ACC112 (cell line): ENCODE results near the gene PCED1A.
"Not testable (repeated sequence)": the region's sequence is repeated elsewhere in the genome, so short reads cannot be mapped to it uniquely, and the experiment has no call there.

Source experiments
- H2AFZ ChIP-seq: fragments of 200-600 bp; sonication (generic); one replicate; pipeline ENCODE4 v1.6.0; 2017; ENCODE audit warnings: antibody characterized with exemption, low read length; ENCODE audit not compliant: unreplicated experiment
- H3K27ac ChIP-seq: fragments of 200-600 bp; sonication (generic); 2 replicates; pipeline ENCODE4 v1.5.1; 2014; ENCODE audit warnings: low read depth, mild to moderate bottlenecking, antibody characterized with exemption, low read length, moderate library complexity
- H3K27me3 ChIP-seq: fragments of 200-600 bp; sonication (generic); 2 replicates; pipeline ENCODE4 v1.6.1; 2014; ENCODE audit warnings: mild to moderate bottlenecking, antibody characterized with exemption, low read length, moderate library complexity, mixed read lengths; ENCODE audit not compliant: insufficient read depth
- H3K36me3 ChIP-seq: fragments of 200-600 bp; sonication (generic); 2 replicates; pipeline ENCODE4 v1.6.1; 2016; ENCODE audit warnings: mild to moderate bottlenecking, antibody characterized with exemption, low read length, moderate library complexity, mixed read lengths; ENCODE audit not compliant: insufficient read depth
- H3K4me1 ChIP-seq: fragments of 200-600 bp; sonication (generic); one replicate; pipeline ENCODE4 v1.6.1; 2016; ENCODE audit warnings: low read length, mixed read lengths; ENCODE audit not compliant: insufficient read depth, unreplicated experiment, control insufficient read depth
- H3K4me3 ChIP-seq: fragments of 200-600 bp; sonication (generic); 2 replicates; pipeline ENCODE4 v1.5.1; 2014; ENCODE audit warnings: mild to moderate bottlenecking, low read depth, low read length
- H3K79me2 ChIP-seq: fragments of 200-600 bp; sonication (generic); one replicate; pipeline ENCODE4 v1.6.0; 2016; ENCODE audit warnings: low read length; ENCODE audit not compliant: control insufficient read depth, unreplicated experiment, insufficient read depth

PCED1A gene

DNA sequence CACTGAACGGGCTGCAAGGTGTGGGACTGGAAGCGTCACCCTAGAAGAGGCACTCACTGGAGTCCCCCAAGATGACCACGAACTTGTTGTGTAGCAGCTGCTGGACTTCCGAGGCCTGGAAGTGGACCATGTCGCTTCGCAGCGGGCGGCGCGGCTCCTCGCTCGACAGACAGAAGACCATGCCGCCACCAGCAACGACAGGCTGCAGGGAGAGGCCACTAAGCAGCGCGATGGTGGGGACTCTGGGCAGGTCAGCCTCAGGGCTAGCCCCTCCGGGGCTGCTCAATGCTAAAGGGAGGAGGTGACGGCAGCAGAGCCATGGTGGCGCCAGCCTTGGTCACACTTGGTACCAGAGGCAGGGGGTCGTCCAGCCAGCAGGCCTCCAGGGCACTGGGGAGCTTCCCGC lies 720 bp downstream of the PCED1A start:
- H3K4me3 ChIP-seq, result peak overlapping the region; percentile 85
- peaks cover 8% of the 10 kb centered on the region for H3K4me1 ChIP-seq
- H3K27me3 ChIP-seq, result no peaks in the 10 kb centered on the region
- H2AFZ ChIP-seq, result peak overlapping the region; percentile 64
- H3K79me2 ChIP-seq, result peaks cover 29% of the 10 kb centered on the region
- H3K27ac ChIP-seq, result peak overlapping the region; percentile 69; the same call in 1 of the 2 replicates
- peaks cover 31% of the 10 kb centered on the region for H3K36me3 ChIP-seq

- peak overlapping the region; percentile 64 for H2AFZ ChIP-seq
- H3K27ac ChIP-seq, result no peak overlapping the region
- H3K4me1 ChIP-seq, result peaks cover 8% of the 10 kb centered on the region
- H3K4me3 ChIP-seq, result peak overlapping the region; percentile 85
- no peaks in the 10 kb centered on the region for H3K27me3 ChIP-seq
- H3K79me2 ChIP-seq, result peaks cover 29% of the 10 kb centered on the region
- peaks cover 27% of the 10 kb centered on the region; the same call in 1 of the 2 replicates for H3K36me3 ChIP-seq
These were observed 1.4 kb downstream of the PCED1A start for GRCh38 chr20:2838847-2839671.

DNA sequence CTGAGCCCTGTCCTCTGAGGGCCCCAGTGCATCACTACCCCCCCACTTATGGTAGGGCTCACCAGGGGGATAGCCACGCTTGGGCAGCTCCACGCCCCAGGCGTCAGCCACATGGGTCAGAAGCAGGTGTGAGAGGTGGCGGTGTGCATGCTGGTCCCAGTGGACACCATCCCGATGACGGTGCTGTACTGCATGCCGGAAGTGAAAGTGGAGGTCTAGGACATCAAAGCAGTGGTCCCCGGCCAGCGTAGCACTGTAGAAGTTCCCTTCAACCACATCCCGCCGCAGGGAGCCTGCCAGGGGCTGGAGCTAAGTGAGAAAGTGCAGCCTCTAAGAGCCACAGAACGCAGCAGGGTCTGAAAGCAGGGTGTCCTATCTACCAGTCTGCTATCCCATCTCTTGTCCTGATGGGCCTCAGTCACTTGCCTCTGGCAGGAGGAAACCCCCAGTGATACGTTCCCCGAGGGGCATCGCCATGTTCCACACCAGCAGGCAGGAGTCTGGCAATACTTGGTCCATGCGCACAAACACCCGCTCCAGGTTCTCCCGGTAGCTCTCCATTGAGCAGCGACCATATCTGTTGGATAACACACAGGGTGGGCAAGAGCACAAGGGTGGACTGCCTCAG lies 2.2 kb downstream of the PCED1A start:
- Histone ChIP-seq H3K4me3 (no peak overlapping the region), H3K27ac (no peak overlapping the region), H3K4me1 (peaks cover 8% of the 10 kb centered on the region), H3K79me2 (peaks cover 29% of the 10 kb centered on the region), H2AFZ (no peak overlapping the region), H3K27me3 (no peaks in the 10 kb centered on the region), H3K36me3 (peaks cover 27% of the 10 kb centered on the region; the same call in 1 of the 2 replicates)

- H3K4me1 ChIP-seq, result peaks cover 14% of the 10 kb centered on the region
- H3K79me2 ChIP-seq, result peaks cover 25% of the 10 kb centered on the region
- peaks cover 27% of the 10 kb centered on the region; the same call in 1 of the 2 replicates for H3K36me3 ChIP-seq
- no peak overlapping the region for H3K27ac ChIP-seq
- no peak overlapping the region for H2AFZ ChIP-seq
- no peak overlapping the region for H3K4me3 ChIP-seq
- no peaks in the 10 kb centered on the region for H3K27me3 ChIP-seq
These were observed 3.1 kb downstream of the PCED1A start for GRCh38 chr20:2837221-2837960.

DNA sequence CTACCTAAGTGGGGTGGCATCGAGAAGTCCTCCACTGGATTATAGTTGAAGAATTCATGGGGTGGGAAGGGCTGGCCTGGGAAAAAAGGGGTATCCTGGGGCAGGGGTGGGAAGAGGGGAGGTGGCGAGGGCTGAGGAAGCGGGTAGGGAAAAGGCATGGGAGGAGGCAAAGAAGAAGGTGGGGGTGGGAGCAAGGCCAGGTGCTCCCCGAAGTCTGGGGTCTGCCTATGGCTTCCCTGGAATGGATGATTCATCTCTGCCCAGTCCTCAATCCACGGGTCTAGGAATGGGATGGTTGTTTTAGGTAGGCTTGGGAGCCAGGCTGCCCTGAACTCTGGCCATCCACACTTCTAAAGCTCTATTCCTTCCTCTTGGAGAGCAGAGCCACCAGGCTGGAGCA lies 4.4 kb downstream of the PCED1A start:
- peaks cover 21% of the 10 kb centered on the region for H3K4me1 ChIP-seq
- no peak overlapping the region for H3K27ac ChIP-seq
- peaks cover 13% of the 10 kb centered on the region for H3K79me2 ChIP-seq
- H3K36me3 ChIP-seq, result peaks cover 27% of the 10 kb centered on the region; the same call in 1 of the 2 replicates
- no peak overlapping the region for H2AFZ ChIP-seq
- no peak overlapping the region for H3K4me3 ChIP-seq
- H3K27me3 ChIP-seq, result no peaks in the 10 kb centered on the region

DNA sequence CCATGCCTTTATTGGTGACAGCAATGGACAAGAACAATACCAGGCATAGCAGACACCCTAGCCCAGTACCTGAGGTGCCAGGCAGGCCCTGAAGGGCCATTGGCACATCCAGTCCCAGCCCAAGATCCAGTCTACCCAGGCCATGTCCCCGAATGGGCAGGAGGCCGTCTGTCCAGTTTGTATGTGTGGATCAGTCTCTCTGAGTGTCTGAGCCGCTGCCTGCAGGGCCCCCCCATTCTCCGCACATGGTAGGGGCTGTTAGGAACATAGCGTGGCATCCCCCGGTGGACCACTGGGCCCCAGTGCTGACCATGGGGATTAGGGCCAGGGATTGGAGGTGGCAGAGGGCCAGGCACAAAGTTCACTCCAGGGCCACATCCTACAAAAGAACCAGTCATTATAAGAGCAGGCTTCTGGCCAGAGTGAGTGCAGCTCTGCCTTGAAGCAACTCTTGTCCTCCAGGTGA lies 5.1 kb downstream of the PCED1A start:
- Histone ChIP-seq H3K36me3 (peaks cover 27% of the 10 kb centered on the region; the same call in 1 of the 2 replicates), H3K4me3 (no peak overlapping the region), H3K79me2 (peaks cover 13% of the 10 kb centered on the region), H3K4me1 (peaks cover 21% of the 10 kb centered on the region), H3K27me3 (no peaks in the 10 kb centered on the region), H2AFZ (no peak overlapping the region), H3K27ac (no peak overlapping the region)

DNA sequence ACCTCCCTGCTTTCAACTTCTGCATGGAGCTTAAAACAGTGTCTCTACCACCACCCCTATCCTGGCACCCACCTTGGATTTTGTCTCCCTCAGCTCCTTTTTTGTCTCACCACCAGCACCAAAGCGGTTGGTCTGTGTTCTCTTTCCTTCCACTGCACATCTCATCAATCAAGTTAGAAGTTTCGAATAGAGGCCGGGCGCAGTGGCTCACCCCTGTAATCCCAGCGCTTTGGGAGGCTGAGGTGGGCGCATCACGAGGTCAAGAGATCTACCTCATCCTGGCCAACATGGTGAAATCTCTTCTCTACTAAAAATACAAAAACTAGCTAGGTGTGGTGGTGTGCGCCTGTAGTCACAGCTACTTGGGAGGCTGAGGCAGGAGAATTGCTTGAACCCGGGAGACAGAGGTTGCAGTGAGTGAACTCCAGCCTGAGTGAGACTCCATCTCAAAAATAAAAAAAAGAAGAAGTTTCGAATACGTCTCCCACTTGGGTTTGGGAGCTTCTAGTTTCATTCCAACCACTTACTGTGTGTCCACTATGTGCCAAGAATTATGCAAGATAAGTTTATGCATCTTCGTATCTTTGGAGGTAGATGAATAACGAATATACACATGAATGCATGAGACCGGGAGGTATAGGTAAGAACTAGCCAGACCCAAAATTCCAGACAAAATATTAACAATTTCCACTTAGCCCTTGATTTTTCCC lies 5.9 kb downstream of the PCED1A start:
- H3K4me1 ChIP-seq, result peaks cover 17% of the 10 kb centered on the region
- no peaks in the 10 kb centered on the region for H3K27me3 ChIP-seq
- no peak overlapping the region for H2AFZ ChIP-seq
- peaks cover 26% of the 10 kb centered on the region; the same call in 1 of the 2 replicates for H3K36me3 ChIP-seq
- H3K4me3 ChIP-seq, result no peak overlapping the region
- no peak overlapping the region for H3K27ac ChIP-seq
- peaks cover 6% of the 10 kb centered on the region for H3K79me2 ChIP-seq

DNA sequence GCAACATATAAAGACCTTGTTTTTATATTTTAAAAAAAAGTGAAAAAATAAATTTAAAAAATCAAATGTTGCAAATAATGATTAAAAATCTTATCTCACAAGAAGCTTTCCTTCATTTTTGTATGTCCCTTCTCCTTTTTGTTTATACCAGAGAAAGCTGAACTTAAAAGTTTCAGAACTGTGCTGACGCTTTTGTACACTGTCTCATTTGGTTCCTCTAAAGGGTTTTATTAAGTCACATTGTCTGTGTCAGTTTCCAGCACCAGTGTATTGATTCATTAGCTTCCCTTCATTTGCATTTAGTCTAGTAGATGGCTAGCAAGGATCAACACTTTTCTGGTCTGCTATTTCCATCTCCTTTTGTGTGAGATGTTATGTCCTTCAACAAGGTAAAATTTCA lies 6.7 kb downstream of the PCED1A start:
- Histone ChIP-seq H3K4me3 (no peak overlapping the region), H3K4me1 (peaks cover 12% of the 10 kb centered on the region), H2AFZ (no peak overlapping the region), H3K36me3 (peaks cover 21% of the 10 kb centered on the region; the same call in 1 of the 2 replicates), H3K27me3 (peaks cover 6% of the 10 kb centered on the region; the same call in 1 of the 2 replicates), H3K79me2 (no peaks in the 10 kb centered on the region), H3K27ac (no peak overlapping the region)

- not testable (repeated sequence) for H3K79me2 ChIP-seq, H2AFZ ChIP-seq, H3K4me3 ChIP-seq, H3K27ac ChIP-seq, H3K36me3 ChIP-seq
- H3K27me3 ChIP-seq, result peaks cover 15% of the 10 kb centered on the region; the same call in 1 of the 2 replicates
- peaks cover 12% of the 10 kb centered on the region for H3K4me1 ChIP-seq
These were observed 9.2 kb downstream of the PCED1A start for GRCh38 chr20:2831206-2831605.

GRCh38 chr20:2829376-2829775 lies 11.1 kb downstream of the PCED1A start:
- Histone ChIP-seq H3K36me3 (no peaks in the 10 kb centered on the region), H2AFZ (no peak overlapping the region), H3K79me2 (no peaks in the 10 kb centered on the region), H3K27ac (no peak overlapping the region), H3K27me3 (peaks cover 15% of the 10 kb centered on the region; the same call in 1 of the 2 replicates), H3K4me3 (no peak overlapping the region), H3K4me1 (peaks cover 12% of the 10 kb centered on the region)
